ENCODE data around the gene OR3A3.
"Not testable (repeated sequence)": the region's sequence is repeated elsewhere in the genome, so short reads cannot be mapped to it uniquely, and the experiment has no call there.

The OR3A3 gene

DNA sequence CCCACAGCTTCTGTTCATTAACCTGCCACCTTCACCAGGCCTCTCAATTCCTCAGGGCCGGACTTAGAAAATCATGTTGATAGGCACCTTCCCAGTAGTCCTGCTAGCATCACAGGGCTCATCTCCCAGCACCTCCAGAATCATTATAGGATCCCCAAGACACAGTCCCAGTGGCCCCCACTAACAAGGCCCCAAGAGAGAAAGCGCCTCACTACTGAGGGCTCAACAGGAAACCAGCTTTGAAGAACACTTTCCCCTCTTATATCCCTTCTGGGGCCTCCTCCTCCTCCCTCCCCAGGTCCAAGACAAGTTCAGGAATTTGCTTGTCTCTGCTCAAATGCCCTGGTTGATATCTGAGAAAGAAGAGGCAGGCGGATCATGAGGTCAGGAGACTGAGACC lies at the start of gene OR3A3:
Gene OR3A3, plus strand, starts transcription at position 301 of the 400 bp plus-strand sequence.
- no peak for DNase-seq

DNA sequence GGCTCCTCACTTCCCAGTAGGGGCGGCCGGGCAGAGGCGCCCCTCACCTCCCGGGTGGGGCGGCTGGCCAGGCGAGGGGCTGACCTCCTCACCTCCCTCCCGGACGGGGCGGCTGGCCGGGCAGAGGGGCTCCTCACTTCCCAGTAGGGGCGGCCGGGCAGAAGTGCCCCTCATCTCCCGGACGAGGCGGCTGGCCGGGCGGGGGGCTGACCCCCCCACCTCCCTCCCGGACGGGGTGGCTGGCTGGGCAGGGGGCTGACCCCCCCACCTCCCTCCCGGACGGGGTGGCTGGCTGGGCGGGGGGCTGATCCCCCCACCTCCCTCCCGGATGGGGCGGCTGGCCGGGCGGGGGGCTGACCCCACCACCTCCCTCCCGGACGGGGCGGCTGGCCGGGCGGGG lies 40.0 kb upstream of the OR3A3 start:
- not testable (repeated sequence) for DNase-seq

DNA sequence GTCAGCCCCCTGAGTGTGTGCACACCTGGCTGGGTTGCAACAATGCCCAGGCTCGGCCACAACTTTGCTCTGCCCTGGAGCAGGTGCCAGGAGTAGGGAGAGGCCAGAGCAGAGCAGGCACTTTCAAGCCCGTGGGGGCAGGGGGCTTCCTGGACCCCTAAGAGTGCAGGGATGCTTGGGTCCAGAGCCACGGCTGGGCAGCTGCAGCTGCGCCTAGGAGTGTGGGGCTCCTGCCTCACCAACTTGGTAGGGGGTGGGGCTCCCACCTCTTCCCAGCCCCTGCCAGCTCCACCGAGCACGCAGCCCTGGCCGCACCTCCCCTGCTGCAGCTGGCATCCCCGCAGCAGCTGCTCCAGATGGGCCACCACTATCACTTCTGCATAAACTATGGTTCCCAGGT lies 32.8 kb upstream of the OR3A3 start:
- no peak for DNase-seq

DNA sequence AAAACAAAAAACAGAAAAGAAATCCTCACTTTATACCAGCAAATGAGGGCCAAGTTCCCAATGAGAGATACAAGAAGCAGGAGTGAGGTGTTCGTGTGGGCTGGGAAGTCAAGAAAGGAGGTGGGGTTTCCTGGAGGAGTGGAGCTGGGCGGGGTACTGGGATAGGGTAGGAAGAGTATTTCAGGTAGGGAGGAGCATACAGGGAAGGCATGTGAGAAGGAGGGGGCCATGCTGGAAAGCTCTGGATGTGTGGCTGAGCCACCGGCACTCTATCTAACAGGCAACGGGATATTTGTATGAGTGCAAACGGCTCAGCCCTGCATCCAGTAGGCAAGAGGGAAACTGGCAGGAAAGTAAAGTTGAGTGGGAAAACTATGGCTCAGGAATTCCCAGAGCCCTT lies 29.2 kb upstream of the OR3A3 start:
- no peak for DNase-seq

DNA sequence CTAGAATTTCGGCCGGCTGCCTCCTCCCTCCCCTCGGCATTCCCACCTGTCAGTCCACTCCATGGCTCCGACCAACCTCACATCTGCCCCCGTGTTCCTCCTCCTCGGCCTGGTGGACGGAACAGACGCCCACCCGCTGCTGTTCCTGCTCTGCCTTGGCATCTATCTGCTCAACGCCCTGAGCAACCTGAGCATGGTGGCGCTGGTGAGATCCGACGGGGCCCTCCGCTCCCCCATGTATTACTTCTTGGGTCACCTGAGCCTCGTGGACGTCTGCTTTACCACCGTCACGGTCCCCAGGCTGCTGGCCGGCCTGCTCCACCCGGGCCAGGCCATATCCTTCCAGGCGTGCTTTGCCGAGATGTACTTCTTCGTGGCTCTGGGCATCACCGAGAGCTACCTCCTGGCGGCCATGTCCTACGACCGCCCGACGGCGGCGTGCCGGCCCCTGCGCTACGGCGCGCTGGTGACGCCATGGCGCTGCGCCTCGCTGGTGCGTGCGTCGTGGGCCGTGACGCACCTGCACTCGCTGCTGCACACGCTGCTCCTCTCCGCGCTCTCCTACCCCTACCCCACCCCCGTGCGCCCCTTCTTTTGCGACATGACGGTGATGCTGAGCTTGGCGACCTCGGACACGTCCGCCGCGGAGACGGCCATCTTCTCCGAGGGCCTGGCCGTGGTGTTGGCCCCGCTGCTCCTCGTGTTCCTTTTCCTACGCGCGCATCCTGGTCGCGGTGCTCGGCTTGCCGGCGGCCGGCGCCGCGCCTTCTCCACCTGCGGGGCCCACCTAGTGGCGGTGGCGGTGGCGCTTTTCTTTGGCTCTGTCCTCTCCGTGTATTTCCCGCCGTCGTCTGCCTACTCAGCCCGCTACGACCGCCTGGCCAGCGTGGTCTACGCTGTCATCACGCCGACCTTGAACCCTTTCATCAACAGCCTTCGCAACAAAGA lies 25.0 kb upstream of the OR3A3 start, which contains the start of gene OR3A2:
Gene OR3A2, minus strand, starts transcription at position 440 of the 948 bp plus-strand sequence.
- DNase-seq, result peak in 2 of 6 experiments; percentile 11 to 16

DNA sequence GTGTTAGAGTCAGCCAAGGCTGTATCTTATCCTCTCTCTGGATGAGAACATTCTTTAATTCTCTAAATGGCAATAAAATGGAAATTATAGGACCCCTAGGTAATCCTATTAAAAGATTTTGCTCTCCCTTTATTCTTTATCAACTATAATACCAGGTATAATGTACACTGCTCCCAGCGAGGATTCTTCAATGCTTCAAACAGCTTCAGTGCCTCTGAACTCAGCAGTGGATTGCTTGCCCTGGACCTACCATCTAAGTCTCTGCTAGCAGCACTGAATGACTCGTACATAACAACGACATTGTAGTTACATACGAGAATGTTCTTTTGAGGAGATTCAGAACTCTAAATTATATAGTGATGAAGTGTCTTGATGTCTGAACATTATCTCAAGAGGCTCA lies 21.4 kb upstream of the OR3A3 start:
- DNase-seq, result no peak

DNA sequence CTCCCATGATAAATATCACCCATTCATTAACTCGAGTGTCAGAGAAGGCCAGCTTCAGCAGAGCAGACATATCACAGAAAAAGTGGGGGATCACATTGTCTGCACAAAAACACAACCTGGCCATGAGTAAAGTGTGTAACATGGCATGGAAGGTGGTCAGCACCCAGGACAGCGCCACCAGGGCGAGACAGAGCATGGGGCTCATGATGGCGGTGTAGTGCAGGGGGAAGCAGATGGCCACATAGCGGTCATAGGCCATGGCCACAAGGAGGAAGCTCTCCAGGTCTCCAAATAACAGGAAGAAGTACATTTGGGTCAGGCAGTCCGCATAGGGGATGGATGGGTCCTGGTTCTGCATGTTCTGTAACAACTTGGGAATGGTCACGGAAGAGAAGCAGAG lies 13.4 kb upstream of the OR3A3 start:
- not testable (repeated sequence) for DNase-seq

DNA sequence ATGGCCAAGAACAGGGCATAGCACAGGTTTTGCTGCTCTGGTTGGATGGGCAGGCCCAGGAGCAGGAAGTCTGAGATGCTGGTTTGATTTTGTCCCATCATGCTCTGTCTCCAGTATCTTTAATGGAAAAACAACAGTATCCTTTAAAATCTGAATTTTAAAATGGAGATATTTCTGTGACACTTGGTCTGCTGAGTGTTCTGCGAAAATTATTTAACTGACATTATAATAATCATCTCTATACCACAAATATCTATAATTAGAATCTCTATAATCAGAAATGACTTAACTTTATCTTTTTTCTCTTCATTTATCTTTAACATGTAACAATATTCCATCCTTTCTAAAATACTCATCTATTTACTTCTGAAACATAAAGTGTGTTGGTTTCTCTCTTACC lies 12.9 kb upstream of the OR3A3 start, which contains the start of gene OR1E1:
Gene OR1E1, minus strand, starts transcription at position 101 of the 400 bp plus-strand sequence. Its CDS starts 0 bp downstream, at position 101.
- no peak for DNase-seq

DNA sequence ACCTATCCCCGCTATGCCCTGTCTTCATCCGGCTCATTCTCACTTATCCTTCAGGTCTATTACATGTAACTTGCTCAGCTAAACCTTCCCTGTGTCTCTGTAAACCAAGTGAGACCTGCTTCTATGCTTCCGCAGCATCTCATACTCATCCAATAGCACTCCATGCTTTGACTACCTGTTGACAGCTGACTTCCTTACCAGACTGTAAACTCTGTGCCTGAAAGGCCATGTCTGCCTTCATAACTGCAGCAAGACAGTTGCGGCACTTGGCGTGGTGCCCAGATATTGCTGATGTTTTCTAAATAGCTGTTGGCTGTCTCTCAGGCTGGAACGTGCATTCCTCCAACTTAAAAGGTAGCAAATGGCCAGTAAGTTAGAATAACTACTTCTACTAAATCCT lies 11.1 kb upstream of the OR3A3 start:
- DNase-seq, result no peak

DNA sequence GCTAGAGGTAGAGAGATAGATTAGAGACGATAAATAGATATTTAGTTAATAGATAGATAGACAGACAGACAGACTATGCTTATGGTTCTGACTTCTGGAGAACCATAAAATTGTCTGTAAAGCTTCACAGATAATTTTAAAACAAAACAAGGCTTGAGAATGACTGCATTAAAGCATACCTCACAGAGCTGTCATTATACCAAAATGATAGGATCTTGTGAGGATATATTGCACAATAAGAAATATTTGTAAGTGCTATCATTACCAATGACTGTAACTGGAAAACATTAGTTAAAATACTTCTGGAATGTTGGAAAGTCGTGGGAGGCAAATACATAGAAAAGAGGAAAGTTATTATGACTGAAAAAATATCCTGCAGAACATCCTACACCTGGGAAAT lies 9.4 kb upstream of the OR3A3 start:
- DNase-seq, result no peak

DNA sequence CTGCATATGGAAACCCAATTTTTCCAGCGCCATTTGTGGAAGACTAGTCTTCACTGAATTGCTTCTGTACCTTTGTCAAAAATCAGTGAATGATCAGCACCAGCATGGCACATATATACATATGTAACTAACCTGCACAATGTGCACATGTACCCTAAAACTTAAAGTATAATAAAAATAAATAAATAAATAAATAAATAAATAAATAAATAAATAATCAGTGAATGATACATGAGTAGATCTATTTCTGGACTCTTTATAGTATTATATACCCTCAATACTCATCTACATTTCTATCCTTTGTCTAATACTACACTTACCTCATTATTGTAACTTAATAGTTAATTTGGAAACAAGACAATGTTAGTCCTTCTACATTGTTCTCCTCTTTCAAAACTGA lies 7.3 kb upstream of the OR3A3 start:
- not testable (repeated sequence) for DNase-seq

DNA sequence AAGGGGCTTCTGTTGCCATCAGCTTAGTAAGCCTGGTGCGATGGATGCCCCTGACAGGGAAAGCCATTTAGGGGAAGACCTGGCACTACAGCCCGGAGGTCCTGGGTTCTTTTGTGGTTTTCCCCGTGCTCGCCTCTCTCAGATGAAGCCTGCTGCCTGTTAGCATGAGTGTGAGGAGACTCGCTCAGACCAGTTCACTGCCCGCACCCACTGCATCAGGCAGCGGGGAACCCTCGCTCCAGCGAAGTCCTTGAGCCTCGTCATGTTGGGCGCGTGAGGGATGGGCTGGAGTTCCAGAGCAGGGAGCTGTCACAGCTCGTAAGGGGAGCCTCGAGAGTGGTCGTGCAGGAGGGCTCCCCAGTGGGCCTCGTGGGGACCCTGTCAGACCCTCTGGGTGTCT lies 1.0 kb downstream of the OR3A3 start:
- not testable (repeated sequence) for DNase-seq

DNA sequence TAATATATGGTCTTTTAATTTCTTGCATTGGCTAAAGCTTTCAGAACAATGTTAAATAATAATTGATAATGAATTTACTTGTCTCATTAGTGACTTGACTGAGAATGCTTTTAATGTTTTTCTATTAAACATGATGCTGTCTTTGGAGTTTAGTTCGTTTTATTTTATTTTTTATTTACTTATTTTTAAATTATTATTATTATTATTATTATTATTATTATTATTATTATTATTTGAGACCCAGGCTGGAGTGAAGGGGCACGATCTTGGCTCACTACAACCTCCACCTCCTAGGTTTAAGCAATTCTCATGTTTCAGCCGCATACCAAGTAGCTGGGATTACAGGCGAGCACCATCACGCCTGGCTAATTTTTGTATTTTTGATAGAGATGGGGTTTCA lies 4.4 kb downstream of the OR3A3 start:
- no peak for DNase-seq

DNA sequence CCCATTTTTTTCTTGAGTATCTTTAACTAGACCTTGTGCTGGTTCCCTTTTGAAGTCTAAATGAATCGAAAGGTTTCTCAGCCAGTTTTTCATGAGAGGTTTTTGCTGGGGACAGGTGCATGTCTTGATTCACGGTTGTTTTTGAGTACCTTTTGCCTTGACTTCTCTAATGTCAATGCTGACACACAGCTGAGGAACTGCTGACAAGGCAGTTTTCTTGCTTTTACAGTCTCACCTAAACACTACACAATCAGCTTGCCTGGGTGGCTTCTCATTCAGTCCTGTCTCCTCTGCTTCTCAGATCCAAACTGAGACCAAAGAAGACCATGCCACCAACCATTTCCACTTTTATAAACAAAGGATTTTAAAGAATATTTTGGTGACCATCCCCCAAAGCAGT lies 7.1 kb downstream of the OR3A3 start:
- DNase-seq, result no peak

DNA sequence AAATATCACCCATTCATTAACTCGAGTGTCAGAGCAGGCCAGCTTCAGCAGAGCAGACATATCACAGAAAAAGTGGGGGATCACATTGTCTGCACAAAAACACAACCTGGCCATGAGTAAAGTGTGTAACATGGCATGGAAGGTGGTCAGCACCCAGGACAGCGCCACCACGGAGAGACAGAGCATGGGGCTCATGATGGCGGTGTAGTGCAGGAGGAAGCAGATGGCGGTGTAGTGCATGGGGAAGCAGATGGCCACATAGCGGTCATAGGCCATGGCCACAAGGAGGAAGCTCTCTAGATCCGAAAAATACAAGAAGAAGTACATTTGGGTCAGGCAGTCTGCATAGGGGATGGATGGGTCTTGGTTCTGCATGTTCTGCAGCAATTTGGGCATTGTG lies 22.0 kb downstream of the OR3A3 start:
- not testable (repeated sequence) for DNase-seq

DNA sequence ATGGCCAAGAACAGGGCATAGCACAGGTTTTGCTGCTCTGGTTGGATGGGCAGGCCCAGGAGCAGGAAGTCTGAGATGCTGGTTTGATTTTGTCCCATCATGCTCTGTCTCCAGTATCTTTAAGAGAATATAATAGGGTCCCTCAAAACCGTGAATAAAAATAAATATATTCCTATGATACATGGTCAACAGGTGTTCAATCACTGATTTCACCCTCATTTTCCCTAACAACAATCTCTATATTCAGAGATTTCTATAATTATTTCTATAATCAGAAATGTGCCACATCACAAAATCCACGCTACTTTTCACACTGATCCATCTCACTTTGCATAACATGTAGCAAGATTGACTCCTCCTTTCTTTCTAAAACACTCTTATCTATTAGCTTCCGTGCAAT lies 22.6 kb downstream of the OR3A3 start, which contains the start of gene OR1E2:
Gene OR1E2, minus strand, starts transcription at position 101 of the 400 bp plus-strand sequence. Its CDS starts 0 bp downstream, at position 101.
- DNase-seq, result no peak

DNA sequence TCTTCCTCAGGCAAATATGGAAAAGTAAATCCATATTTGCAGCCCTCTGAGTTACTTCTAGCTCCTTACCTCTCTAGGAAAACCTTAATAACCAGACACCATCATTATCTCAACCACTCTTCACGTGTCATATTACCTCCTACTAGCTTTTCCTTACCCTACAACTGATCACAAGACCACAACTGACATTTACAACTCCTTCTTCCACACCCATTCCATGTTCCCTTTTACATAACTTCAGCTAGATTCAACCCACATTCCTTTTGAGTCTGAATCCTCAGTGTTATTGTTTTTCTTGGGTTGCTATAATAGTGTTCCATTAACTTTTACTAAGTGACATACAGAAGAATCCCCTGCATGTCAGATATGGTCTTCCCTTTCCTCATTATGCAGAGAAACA lies 27.2 kb downstream of the OR3A3 start:
- DNase-seq, result no peak

DNA sequence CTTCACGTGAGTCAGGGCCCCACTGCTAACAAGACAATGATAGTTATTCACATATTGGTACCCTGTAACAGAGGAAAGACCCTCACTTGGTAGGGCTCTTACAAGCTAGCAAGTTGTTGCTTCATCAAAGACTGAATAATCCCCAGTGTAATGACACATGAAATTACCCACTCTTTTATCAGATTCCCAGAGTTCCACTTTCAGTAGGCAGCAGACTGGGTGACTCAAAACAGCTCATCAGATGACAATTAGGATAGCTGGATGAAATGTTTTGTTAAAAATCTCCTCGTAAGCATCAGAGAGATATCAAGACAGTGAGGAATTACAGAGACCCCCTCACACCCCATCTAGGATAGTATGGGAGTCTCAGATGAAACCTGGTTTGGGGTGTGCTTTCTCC lies 29.3 kb downstream of the OR3A3 start:
- no peak for DNase-seq

DNA sequence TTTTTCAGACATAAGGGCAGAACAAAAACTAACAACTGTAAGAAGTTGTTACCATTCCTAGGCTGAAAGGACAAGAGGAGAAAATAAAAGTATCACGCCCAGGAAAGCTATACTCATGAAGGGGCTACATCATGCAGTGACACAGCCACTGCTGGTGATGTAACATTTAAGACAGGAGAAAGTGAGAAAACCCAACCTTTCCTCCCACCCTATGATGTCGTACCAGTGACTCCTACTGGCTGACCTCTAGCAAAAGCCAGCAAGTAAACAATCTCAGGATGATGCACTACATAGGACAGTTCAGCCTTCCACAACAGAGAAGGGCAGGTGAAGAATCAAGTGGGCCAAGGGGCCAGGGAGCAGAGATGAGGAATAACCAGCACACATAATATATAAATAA lies 36.5 kb downstream of the OR3A3 start:
- DNase-seq, result no peak

DNA sequence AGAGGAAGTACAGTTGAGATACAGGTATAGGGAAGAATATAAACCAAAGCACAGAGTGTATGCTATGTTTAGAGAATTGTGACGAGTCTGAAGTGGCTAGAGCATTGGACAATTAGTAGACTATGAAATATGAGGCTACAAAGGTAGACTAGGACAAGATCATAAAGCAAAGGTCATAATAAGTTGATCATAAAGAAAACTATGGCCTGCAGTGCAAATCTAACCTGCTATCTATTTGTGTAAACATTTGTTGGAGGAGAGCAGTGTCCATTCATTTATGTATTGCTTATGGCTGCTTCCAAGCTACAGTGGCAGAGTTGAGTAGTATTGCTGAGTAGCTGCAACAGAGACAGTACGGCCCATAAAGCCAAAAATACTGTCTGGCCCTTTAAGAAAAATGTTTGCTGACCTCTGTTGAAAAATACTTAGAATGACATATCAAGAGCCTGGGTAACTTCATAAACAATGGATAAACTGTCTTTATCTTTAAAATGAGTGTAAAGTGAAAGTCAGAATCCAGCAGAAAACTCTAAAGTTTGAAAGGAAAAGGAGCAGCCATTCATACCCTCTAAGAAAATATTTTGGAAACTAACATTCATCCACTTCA lies 37.0 kb downstream of the OR3A3 start:
- no peak for DNase-seq

DNA sequence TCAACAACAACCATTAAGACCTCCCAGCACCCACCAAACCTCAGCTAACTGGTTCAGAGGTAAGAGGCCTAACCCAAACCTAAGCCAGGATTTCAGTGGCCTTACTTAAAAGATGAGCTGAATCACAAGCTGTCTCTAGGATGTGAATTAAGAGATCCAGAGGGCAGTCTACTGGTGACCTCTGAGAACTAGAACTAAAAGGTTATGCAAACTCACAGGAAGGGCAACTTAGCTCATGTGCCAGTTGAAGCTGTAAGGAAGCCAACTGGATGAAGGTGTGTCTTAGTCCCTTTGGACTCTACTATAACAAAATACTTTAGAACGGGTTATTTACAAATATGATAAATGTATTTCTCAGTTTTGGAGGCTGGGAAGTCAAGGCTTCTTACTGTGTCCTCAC lies 55.2 kb downstream of the OR3A3 start:
- DNase-seq, result not testable (repeated sequence)

DNA sequence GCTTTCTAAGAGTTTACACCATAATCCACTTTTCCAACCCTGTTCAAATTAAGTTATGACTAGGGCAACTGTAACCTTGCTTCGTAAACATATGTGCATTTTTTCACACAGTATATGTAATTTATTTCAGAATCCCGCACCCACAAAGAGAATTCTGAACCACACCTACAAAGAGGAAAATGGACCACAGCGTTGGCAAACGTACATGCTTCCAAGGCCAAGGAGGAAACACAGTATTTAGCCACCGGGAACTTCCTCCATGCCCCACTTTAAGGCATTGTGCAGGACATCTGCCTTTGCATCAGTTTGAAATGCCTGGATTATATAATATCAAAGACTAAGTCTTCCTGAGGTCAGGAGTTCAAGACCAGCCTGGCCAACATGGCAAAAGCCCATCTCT lies 58.4 kb downstream of the OR3A3 start:
- DNase-seq, result no peak

DNA sequence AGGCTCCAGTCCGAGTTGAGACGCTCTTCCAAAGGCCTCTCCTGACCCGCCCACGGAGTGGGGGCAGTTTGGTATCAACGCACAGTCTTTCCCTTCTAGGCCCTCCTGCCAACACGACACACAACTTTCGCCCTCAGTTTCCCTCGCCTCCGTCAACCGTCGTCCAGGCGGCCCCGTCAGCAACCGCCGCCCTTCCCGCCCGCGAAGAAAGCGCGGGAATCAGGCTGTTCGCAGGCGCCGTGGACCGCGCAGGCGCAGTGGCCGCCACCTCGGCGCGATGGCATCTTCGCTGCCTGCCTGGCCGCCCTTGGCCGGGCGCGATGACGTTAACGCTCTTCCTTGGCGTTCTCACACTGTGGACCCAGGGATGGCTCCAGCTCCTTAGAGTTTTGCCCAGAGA lies 60.4 kb downstream of the OR3A3 start, which contains the start of gene SPATA22:
Gene SPATA22, minus strand, starts transcription at position 221 of the 400 bp plus-strand sequence. CDS start 2,494 bp downstream, outside the sequence.
- DNase-seq, result no peak

DNA sequence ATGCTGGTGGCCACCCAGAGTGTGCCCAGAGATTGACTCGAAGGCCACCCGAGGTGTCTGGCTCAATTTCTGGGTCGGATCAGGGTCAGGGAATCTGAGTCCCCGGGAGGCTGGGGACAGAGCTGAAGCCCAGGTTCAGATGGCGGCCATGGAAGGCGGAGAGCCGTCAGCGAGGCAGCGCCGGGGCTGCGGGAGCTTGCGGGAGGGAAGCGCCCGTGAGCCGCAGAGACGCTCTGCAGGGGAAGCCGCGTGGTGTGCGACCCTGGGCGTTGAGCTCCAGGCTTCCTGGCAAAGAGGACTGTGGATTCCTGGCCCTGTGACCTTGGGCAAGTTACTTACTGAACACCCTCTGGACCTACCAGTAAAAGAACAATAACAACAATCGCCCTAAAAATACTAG lies 61.0 kb downstream of the OR3A3 start:
- DNase-seq, result no peak
